Mucosa of gallbladder (tissue), 1 donor: ENCODE results near the gene DCUN1D3. TPM values are rescaled to one million over a fixed set of nuclear protein-coding genes. Genes with fewer than 3 reads are reported as not detected.
A peak's percentile ranks its signal among the peaks of the same experiment; 100 is the strongest.
"Not testable (repeated sequence)": the region's sequence is repeated elsewhere in the genome, so short reads cannot be mapped to it uniquely, and the experiment has no call there.

Source experiments
- DNase-seq: peaks from one replicate; pipeline ENCODE4 v3.0.0-alpha.2; 2020; ENCODE audit warnings: low spot score
- total RNA-seq: library from RNA; stranded (reverse); gene quantifications from one replicate; pipeline ENCODE4 v1.2.1, GENCODE V29; 2021
- donor health status: DM: no; HTN: no; CAD: no.

The DCUN1D3 gene
- total RNA-seq, 1 donor from 2014 or later = 22.2 TPM

GRCh38 chr16:20826039-20826566 lies 74.1 kb downstream of the DCUN1D3 start:
- no peak for DNase-seq

- DNase-seq = no peak
Measured at GRCh38 chr16:20822521-20823325, 77.4 kb downstream of the DCUN1D3 start.

- DNase-seq = no peak
Measured at GRCh38 chr16:20821682-20822081, 78.5 kb downstream of the DCUN1D3 start.

GRCh38 chr16:20818929-20819585 lies 81.1 kb downstream of the DCUN1D3 start:
- DNase-seq = no peak

- DNase-seq = no peak
Measured at GRCh38 chr16:20814784-20815183, 85.4 kb downstream of the DCUN1D3 start.

- no peak for DNase-seq
Measured at GRCh38 chr16:20812510-20812909, 87.6 kb downstream of the DCUN1D3 start.

GRCh38 chr16:20811889-20812439 lies 88.2 kb downstream of the DCUN1D3 start:
- no peak for DNase-seq

- DNase-seq = no peak
Measured at GRCh38 chr16:20807862-20808261, 92.3 kb downstream of the DCUN1D3 start.

GRCh38 chr16:20806168-20807050 lies 93.7 kb downstream of the DCUN1D3 start, which contains the start of the genes ERI2 and REXO5:
ERI2 (minus strand) TSS chr16:20806472; CDS start chr16:20806430, 42 bp downstream.
REXO5 (plus strand) TSS chr16:20806527; CDS start chr16:20806954, 427 bp downstream.
- peak; percentile 91 for DNase-seq

GRCh38 chr16:20805684-20806167 lies 94.4 kb downstream of the DCUN1D3 start:
- not testable (repeated sequence) for DNase-seq

Other genes starting within 250 kb of the DCUN1D3 start
- 0.20 TPM for gene ACSM1, start 202.7 kb downstream of the DCUN1D3 start, total RNA-seq
- 40.7 TPM for gene THUMPD1, start 158.5 kb downstream of the DCUN1D3 start, total RNA-seq
- gene ACSM3, start 136.3 kb downstream of the DCUN1D3 start, total RNA-seq = 11.0 TPM
- 18.6 TPM for gene ERI2, start 93.9 kb downstream of the DCUN1D3 start, total RNA-seq
- 2.2 TPM for gene REXO5, start 93.8 kb downstream of the DCUN1D3 start, total RNA-seq
- 28.6 TPM for gene LYRM1, start 413 bp upstream of the DCUN1D3 start, total RNA-seq